Testis (tissue), 2 donors: ENCODE measurements around the gene FAM171A1.
"Not testable (repeated sequence)": the region's sequence is repeated elsewhere in the genome, so short reads cannot be mapped to it uniquely, and the experiment has no call there.

Experiments
- CTCF ChIP-seq, 3 experiments: fragments of 450-650 bp in 2 of 3; fragments of 200-600 bp in 1 of 3; sonication (generic) in 1 of 3; IDR thresholded peaks; one replicate each; pipeline ENCODE4 v1.5.1; 2016 to 2019; ENCODE audit warnings: antibody characterized with exemption in 3 of 3, mild to moderate bottlenecking in 2 of 3, moderate library complexity in 1 of 3
- POLR2A ChIP-seq: fragments of 450-650 bp; IDR thresholded peaks from one replicate; pipeline ENCODE4 v1.6.1; 2017; ENCODE audit warnings: antibody characterized with exemption, mild to moderate bottlenecking, moderate library complexity

GRCh38 chr10:15202301-15202621 is 168.8 kb downstream of the FAM171A1 start:
- not testable (repeated sequence) for TF ChIP-seq CTCF (IDR thresholded peaks at IDR 0.05); POLR2A
